Activated T-helper 1 cell treated with anti-CD3 and anti-CD28 coated beads, Interleukin-12 subunit alpha, Interleukin-12 subunit beta, Interleukin-2, Interleukin-4 antibody, amounts not matched to agents 30 ng/mL and 10 ng/mL and 1 ng/mL, durations not matched to agents 14 hours and 24 hours and 36 hours (primary cell): ENCODE results near the gene TSNAX. TPM values are rescaled to one million over a fixed set of nuclear protein-coding genes. Genes with fewer than 3 reads are reported as not detected.

ENCODE experiments used
- total RNA-seq: library from RNA; stranded (reverse); gene quantifications from 2 replicates; pipeline ENCODE4 v1.2.3, GENCODE V29; 2022

Gene TSNAX
- total RNA-seq, 1 donor from 2014 or later = 42.7 TPM

Other genes starting within 250 kb of the TSNAX start
- 14.4 and 15.6 TPM in 2 replicates for gene EXOC8, start 190.8 kb upstream of the TSNAX start, total RNA-seq
- gene SPRTN, start 190.4 kb upstream of the TSNAX start, total RNA-seq = 13.5 and 14.5 TPM in 2 replicates
- 17.1 and 17.8 TPM in 2 replicates for gene EGLN1, start 106.4 kb upstream of the TSNAX start, total RNA-seq
- gene DISC1, start 98.1 kb downstream of the TSNAX start, total RNA-seq = 3.3 and 3.4 TPM in 2 replicates